Ammon's horn (tissue), 1 donor: ENCODE results near the gene CALML4.
"Not testable (repeated sequence)": the region's sequence is repeated elsewhere in the genome, so short reads cannot be mapped to it uniquely, and the experiment has no call there.

Source experiments
- DNase-seq: peaks from one replicate; pipeline ENCODE4 v3.0.0-alpha.2; 2016; ENCODE audit warnings: low spot score

CALML4 gene

GRCh38 chr15:68190048-68190447 is 15.1 kb downstream of the CALML4 start:
- no peak for DNase-seq

DNA sequence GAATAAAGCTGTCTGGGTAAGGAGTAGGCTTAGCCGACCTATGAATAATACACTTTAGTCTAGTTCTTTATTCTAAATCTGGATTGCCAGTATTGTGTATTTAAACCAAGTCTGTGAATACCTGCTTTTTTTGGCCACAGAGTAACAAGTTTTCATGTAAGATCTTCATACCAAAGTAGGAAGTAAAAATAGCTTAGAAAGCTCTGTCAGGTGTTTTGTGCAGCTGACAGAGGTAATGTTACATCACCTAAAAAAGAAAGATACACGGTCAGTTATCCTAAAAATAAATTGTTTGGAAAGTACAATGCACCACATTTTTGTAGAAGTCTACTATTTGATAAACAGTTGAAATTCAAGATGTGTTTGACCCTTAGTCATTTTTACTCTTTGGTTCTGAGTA is 16.5 kb downstream of the CALML4 start:
- DNase-seq, result no peak

- peak; percentile 85 for DNase-seq
Measured at GRCh38 chr15:68187559-68187958, 17.6 kb downstream of the CALML4 start.

DNA sequence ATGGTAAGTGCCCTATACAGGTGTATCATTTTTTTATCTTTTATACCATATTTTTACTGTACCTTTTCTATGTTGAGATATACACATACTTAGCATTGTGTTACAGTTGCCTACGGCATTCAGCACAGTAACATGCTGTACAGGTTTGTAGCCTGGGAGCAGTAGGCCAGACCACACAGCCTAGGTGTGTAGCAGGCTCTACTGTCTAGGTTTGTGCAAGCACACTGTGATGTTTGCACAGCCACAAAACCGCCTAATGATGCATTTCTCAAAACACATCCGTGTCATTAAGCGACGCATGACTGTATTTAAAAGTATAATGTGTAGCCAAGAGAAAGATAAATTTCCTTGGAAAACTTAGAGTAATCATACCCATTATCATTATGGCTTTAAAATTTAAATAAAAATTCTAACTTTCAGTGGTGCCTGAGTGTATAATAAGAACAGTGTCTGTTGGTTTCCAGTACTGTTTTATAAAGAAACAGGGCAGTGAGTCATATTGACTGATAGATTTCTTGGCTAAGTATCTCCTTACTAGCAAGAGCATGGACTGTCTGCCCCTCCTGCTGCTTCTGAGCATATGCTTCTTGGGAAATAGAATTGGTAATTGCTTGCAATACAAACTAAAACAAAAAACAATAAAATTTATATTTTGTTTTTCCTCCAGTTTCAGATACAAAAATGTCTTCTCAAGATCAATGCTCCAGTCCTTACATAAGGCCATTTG is 18.3 kb downstream of the CALML4 start:
- DNase-seq, result no peak

- no peak for DNase-seq
Measured at GRCh38 chr15:68184616-68185480, 20.3 kb downstream of the CALML4 start.

GRCh38 chr15:68183616-68184315 is 21.4 kb downstream of the CALML4 start:
- no peak for DNase-seq

DNA sequence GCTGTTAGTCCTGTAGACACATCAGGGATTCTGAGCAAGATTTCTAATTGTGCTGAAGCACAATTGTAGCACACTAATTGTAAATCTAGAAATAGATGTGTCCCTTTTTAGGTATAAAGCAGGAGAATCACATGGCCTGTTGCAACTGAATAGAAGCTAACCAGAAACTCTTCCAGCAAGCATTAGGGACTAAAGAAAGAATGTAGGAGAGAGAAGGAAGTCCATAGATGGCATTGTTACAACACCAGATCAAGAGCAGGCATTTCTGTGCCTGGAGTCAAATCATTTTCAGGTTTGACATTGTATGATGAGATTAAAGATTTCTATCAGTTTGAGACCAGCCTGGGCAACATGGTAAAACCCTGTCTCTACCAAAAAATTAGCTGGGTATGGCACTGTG is 27.4 kb downstream of the CALML4 start:
- DNase-seq, result no peak

DNA sequence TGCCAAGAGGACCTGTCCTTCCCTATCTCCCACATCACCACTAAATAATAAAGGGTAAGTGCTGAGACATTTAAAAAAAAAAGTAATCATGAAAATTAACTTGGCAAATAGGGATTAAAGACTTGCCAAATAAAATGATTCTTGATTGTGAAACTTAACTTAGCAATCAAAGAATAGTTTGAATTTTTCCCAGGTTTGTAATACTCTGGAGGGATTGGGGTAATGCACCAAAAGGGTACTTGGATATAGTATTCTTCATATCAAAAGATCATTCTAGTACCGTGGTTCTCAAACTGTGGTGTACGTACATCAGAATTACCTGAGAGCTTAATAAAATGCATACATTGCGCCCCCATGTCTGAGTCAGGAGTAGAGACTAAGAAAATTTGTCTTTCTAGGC is 28.5 kb downstream of the CALML4 start:
- DNase-seq, result no peak

GRCh38 chr15:68175526-68175925 is 29.6 kb downstream of the CALML4 start:
- DNase-seq, result no peak

- no peak for DNase-seq
Measured at GRCh38 chr15:68173119-68173518, 32.0 kb downstream of the CALML4 start.

- not testable (repeated sequence) for DNase-seq
Measured at GRCh38 chr15:68172037-68172436, 33.1 kb downstream of the CALML4 start.

DNA sequence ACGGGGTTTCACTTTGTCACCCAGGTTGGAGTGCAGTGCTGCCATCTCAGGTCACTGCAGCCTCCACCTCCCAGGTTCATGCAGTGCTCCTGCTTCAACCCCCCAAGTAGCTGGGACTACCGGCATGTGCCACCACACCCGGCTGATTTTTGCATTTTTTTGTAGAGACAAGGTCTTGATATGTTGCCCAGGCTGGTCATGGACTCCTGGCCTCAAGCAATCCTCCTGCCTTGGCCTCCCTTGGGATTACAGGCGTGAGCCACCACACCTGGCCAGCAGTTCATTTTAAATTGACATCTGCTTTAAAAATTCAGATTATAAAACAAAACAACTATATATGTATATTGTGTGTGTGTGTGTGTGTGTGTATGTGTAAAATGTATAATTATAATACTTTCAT is 38.3 kb downstream of the CALML4 start:
- no peak for DNase-seq

- no peak for DNase-seq
Measured at GRCh38 chr15:68163191-68163590, 41.9 kb downstream of the CALML4 start.

GRCh38 chr15:68158046-68158628 is 47.0 kb downstream of the CALML4 start:
- no peak for DNase-seq

GRCh38 chr15:68157074-68157473 is 48.1 kb downstream of the CALML4 start:
- no peak for DNase-seq

GRCh38 chr15:68154923-68155559 is 50.1 kb downstream of the CALML4 start:
- peak; percentile 73 for DNase-seq

DNA sequence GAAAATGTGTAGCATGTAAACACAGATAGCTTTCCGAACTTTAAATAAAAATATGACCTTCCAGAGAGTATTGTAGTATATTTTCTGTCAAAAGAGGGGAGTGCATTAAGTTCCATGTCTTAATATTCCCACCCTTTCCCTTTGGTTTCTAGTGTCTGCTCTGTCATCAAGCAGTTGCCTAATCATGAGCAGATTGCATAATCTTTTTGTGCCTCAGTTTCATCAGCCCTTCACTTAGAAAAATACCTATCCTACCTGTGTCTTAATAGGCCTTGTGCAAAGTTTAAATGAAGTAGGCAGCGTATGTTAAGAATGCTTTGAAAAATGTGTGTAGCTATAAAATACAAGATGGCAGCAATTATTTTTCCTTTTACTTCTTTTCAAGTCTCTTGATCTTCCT is 52.8 kb downstream of the CALML4 start:
- no peak for DNase-seq

DNA sequence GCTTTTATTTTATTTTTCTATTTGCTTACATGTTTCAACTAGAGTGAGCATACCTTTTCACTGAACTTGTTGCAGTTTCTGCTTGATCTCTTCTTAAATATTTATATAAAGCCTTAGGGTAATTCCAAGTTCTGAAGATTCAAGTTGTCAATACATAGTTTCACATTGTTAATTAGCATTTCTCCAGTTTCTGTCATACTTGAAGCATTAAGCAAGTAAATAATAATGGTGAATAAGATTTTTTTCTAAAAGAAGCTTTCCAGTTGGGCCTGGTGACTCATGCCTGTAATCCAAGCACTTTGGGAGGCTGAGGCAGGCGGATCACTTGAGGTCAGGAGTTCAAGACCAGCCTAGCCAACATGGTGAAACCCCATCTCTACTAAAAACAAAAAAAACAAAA is 53.9 kb downstream of the CALML4 start:
- no peak for DNase-seq

GRCh38 chr15:68150187-68150586 is 54.9 kb downstream of the CALML4 start:
- DNase-seq, result no peak

DNA sequence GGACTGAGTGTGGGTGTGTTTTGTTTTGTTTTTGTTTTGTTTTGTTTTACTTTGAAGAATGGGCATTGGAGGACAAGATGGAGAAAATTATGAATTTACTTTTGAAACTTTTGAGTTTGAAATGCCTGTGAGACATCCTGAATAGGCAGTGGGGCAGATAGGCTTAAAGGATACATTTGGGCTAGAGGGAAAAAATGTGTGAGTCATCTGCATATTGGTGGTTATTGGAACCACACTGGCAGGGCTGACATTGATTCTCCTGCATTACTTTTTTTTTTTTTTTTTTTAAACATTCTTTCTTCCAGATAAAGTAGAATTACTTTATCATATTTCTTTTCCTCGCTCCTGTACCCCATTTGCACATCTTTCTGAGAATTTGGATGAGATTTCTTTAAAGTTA is 56.1 kb downstream of the CALML4 start:
- DNase-seq, result no peak

- DNase-seq, result no peak
Measured at GRCh38 chr15:68148039-68148438, 57.1 kb downstream of the CALML4 start.

DNA sequence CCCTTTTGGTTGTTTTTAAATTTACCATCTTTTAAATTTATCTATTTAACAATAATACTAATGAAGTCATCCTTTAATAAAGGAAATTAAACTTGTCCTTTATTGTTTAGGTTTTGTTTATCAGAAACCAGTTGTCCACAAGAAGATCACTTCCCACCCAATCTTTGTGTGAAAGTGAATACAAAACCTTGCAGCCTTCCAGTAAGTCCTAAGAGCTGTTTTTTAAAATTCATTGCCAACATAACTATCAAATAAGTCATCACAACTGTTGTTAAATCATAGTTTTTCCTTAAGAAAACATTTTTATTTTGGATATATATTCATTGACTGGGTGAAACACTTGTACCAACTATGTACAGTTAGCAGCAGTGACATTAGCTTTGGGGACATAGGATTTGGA is 59.4 kb downstream of the CALML4 start:
- DNase-seq, result no peak
